ENCODE data around the gene MGAT3.

DNA sequence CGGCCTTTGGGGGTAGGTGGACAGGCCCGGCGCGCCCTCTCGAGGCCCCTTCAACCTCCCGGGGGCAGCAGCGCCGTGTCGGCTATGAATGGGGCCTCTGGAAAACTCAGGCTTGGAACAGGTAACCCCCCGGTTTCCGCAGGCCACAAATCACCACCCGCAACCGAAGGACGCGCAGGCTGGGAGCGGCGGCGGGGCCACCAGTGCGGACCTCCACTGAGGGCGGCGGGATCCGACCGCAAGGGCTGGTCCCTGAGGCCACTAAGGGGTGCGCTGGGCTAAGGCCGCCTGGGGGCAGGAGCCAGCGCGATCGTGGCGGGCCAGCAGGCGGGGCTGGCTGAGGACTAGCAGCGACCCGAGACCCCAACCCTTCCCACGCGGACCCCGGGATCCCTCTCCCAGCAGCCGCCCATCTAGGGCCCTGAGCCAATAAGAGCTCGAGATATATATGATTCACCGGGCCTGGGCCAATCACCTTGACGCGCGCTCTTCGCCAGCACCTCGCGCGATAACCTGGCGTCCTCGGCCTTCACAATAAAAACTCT, 62.9 kb downstream of the MGAT3 start:
- peak in 1 of 2 donors; percentile 65 for TF ChIP-seq POLR2A (IDR thresholded peaks at IDR 0.05)
- TF ChIP-seq, protein P1, sequence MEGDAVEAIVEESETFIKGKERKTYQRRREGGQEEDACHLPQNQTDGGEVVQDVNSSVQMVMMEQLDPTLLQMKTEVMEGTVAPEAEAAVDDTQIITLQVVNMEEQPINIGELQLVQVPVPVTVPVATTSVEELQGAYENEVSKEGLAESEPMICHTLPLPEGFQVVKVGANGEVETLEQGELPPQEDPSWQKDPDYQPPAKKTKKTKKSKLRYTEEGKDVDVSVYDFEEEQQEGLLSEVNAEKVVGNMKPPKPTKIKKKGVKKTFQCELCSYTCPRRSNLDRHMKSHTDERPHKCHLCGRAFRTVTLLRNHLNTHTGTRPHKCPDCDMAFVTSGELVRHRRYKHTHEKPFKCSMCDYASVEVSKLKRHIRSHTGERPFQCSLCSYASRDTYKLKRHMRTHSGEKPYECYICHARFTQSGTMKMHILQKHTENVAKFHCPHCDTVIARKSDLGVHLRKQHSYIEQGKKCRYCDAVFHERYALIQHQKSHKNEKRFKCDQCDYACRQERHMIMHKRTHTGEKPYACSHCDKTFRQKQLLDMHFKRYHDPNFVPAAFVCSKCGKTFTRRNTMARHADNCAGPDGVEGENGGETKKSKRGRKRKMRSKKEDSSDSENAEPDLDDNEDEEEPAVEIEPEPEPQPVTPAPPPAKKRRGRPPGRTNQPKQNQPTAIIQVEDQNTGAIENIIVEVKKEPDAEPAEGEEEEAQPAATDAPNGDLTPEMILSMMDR (IDR thresholded peaks at IDR 0.05 in 4 of 5, conservative IDR thresholded peaks at IDR 0.05 in 1 of 5): peak; percentile 14 to 54 (median 40)

Measured in gastrocnemius medialis (tissue), 4 donors.